Measurements from ENCODE around the gene MAPK7. TPM values are rescaled to one million over a fixed set of nuclear protein-coding genes. Genes with fewer than 3 reads are reported as not detected.

MAPK7 gene
- polyA plus RNA-seq, 1 of the 3 experiments (the other 2 are of a cell fraction) = 19.1 TPM

- TF ChIP-seq, protein P1, sequence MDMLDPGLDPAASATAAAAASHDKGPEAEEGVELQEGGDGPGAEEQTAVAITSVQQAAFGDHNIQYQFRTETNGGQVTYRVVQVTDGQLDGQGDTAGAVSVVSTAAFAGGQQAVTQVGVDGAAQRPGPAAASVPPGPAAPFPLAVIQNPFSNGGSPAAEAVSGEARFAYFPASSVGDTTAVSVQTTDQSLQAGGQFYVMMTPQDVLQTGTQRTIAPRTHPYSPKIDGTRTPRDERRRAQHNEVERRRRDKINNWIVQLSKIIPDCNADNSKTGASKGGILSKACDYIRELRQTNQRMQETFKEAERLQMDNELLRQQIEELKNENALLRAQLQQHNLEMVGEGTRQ (IDR thresholded peaks at IDR 0.05; ENCODE audit: borderline replicate concordance, low read depth, low read length) = no peak
- TF ChIP-seq MEF2A (IDR thresholded peaks at IDR 0.05; ENCODE audit: borderline replicate concordance, low read depth) = no peak
- TF ChIP-seq EZH2phosphoT487 (IDR thresholded peaks at IDR 0.05; ENCODE audit: borderline replicate concordance, low read depth) = no peak
- TF ChIP-seq RCOR1 (IDR thresholded peaks at IDR 0.05; ENCODE audit: low read length) = no peak
- TF ChIP-seq RXRA (IDR thresholded peaks at IDR 0.05; ENCODE audit: borderline replicate concordance, low read depth) = no peak
- TF ChIP-seq JUND (IDR thresholded peaks at IDR 0.05) = no peak
- no peak for TF ChIP-seq FOXM1 (IDR thresholded peaks at IDR 0.05; ENCODE audit: low read depth)
- no peak for TF ChIP-seq NFIC (IDR thresholded peaks at IDR 0.05; ENCODE audit: borderline replicate concordance)
- no peak for TF ChIP-seq TEAD4 (IDR thresholded peaks at IDR 0.05; ENCODE audit: borderline replicate concordance, insufficient read depth)
Measured at GRCh38 chr17:19421926-19422325, 43.6 kb downstream of the MAPK7 start (continued).

DNA sequence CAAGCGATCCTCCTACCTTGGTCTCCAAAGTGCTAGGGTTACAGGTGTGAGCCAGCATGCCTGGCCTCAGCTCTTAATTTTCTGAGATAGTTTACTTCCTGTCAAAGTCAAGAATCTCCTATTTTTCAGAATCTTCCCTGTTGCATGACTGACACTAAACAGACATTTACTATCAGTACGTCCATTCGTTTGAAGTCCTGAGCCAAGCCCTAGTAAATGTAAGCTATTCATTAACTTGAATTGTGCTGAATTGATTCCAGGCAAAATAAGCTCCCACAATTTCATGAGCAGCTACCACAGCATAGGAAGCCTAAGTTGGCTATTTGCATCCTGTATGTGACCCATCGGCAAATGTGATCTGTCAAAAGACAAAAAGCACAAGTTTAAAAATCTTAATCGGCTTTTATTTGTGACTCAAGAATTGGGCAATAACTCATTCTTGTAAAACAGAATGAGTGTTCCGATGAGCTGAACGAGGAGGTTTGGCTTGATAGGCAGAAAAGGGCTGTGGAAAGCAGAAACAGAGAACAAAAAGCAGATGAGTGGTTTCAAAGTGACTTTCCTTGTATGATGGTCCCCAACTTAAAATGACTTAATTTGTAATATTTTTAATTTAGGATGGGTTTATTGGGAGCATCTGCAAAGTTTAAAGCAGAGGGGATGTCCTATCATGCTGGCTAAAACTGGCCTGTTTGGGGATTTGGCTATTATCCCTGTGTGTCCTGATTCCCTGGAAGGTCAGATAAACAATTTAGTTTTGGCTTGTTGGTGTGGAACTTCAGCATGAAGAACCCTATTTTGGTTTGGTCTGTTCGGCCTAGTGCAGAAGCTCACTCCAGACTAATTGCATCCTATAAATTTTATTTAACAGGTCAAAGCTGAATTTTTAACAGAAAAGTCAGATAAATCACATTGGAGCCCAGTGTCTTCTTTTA lies 46.9 kb downstream of the MAPK7 start:
- TF ChIP-seq GATA2 (CRISPR knock-in tag; IDR thresholded peaks at IDR 0.05) (no peak), RCOR1 (IDR thresholded peaks at IDR 0.05; ENCODE audit: low read length) (no peak), EP300 (IDR thresholded peaks at IDR 0.05; ENCODE audit: borderline replicate concordance in 1 of 2, low read depth in 1 of 2, low read length in 1 of 2) (no peak), NFIC (IDR thresholded peaks at IDR 0.05; ENCODE audit: borderline replicate concordance) (no peak), FOXJ3 (CRISPR knock-in tag; IDR thresholded peaks at IDR 0.05) (no peak), ZBTB33 (IDR thresholded peaks at IDR 0.05; ENCODE audit: borderline replicate concordance, low read depth) (no peak), TEAD4 (IDR thresholded peaks at IDR 0.05; ENCODE audit: borderline replicate concordance, insufficient read depth) (no peak), TAF1 (IDR thresholded peaks at IDR 0.05; ENCODE audit: borderline replicate concordance, low read depth, low read length) (no peak), MXI1 (IDR thresholded peaks at IDR 0.05; ENCODE audit: low read depth, low read length) (no peak)
- TF ChIP-seq, protein P2, sequence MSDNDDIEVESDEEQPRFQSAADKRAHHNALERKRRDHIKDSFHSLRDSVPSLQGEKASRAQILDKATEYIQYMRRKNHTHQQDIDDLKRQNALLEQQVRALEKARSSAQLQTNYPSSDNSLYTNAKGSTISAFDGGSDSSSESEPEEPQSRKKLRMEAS (IDR thresholded peaks at IDR 0.05; ENCODE audit: low read depth) = no peak
- Histone ChIP-seq H3K79me2 (ENCODE audit: insufficient read depth) (no peaks in the 10 kb centered on the region), H3K27me3 (ENCODE audit: insufficient read depth) (no peaks in the 10 kb centered on the region), H2AFZ (ENCODE audit: low read depth) (no peak overlapping the region), H3K9me3 (no peaks in the 10 kb centered on the region), H3K4me2 (no peak overlapping the region), H3K4me3 (ENCODE audit: low read depth in 2 of 2, low read length in 1 of 2) (no peak overlapping the region), H3F3A (replicated peaks; ENCODE audit: insufficient read depth) (no peaks in the 10 kb centered on the region), H3K9me2 (no peaks in the 10 kb centered on the region), H3K4me1 (ENCODE audit: control insufficient read depth in 1 of 2, insufficient read depth in 2 of 2, low read depth in 1 of 2, low read length in 1 of 2) (no peaks in the 10 kb centered on the region), H3K9ac (no peak overlapping the region), H3K27ac (ENCODE audit: low read depth in 2 of 2, low read length in 1 of 2) (no peak overlapping the region), H4K20me1 (ENCODE audit: insufficient read depth) (no peaks in the 10 kb centered on the region), H3K36me3 (replicated peaks in 1 of 2; ENCODE audit: control insufficient read depth in 1 of 2, insufficient read depth in 2 of 2, low read length in 1 of 2) (no peaks in the 10 kb centered on the region)
- DNase-seq = no peak
- 75% methylated on average over 8 of the region's 8 CpGs for WGBS (ENCODE audit: low lambda C conversion rate)
- POLR2A ChIA-PET = no interaction called here
- CTCF ChIA-PET = interaction anchor here (0.6 to 2.1 kb wide), 6 partner anchors 8 to 1160 kb away, joined by 3 to 13 read pairs (median 3); partner anchors contain the start of gene B9D1

All from SK-N-SH (cell line).